GM21423 (cell line): ENCODE data around the gene CLEC11A.

Experiments used
- ATAC-seq: cut with Tn5 transposase; IDR thresholded peaks from one replicate; pipeline ENCODE4 v1.9.1; 2021; ENCODE audit warnings: mild to moderate bottlenecking, moderate library complexity; ENCODE audit not compliant: unreplicated experiment

CLEC11A gene, protein sequence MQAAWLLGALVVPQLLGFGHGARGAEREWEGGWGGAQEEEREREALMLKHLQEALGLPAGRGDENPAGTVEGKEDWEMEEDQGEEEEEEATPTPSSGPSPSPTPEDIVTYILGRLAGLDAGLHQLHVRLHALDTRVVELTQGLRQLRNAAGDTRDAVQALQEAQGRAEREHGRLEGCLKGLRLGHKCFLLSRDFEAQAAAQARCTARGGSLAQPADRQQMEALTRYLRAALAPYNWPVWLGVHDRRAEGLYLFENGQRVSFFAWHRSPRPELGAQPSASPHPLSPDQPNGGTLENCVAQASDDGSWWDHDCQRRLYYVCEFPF

DNA sequence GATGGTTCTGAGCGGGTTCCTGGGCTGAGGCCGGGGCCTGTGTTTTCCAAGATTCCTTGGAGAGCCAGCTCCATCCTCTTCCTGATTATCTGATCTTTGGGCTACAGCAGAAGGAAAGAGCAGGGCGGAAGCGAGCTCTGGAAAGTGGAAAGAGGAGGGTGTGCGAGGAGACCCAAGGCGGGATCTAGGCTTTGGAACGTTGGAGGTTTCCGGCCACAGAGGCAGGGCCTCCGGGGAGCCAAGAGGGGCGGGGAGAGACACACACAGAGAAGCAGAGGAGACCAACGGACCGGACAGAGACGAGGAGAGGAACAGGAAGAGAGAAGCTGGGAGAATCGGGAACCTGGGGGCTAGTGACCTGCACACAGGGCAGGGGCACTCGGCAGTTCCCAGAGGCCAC, at the start of gene CLEC11A:
Gene CLEC11A (plus strand): TSS at position 296 of the 400 bp plus-strand sequence. CDS start 162 bp downstream, outside the sequence.
- no peak for ATAC-seq

DNA sequence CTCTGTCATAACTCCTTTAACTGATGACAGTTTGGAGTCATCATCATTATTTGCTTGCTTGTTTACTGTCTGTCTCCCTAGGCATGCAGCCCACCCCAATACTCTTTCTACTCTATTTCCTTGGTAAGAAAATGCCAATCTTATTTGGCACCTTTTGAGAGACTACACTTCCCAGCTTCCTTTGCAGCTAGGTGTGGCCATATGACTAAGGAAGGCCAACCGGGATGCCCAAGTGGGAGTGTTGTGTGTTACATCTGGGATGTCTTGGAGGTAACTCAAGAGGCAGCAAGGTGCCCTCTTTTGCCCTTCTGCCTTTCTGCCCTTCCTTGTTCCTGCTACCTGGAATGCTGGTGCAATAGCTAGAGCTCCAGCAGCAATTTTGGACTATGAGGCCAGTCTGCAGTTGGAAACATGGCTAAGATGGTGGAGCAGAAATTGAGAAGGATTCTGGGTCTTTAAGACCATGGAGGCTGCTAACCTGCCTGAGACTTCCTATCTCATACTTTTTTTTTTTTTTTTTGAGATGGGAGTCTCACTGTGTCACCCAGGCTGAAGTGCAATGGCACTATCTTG, 46.5 kb upstream of the CLEC11A start:
- ATAC-seq: no peak

DNA sequence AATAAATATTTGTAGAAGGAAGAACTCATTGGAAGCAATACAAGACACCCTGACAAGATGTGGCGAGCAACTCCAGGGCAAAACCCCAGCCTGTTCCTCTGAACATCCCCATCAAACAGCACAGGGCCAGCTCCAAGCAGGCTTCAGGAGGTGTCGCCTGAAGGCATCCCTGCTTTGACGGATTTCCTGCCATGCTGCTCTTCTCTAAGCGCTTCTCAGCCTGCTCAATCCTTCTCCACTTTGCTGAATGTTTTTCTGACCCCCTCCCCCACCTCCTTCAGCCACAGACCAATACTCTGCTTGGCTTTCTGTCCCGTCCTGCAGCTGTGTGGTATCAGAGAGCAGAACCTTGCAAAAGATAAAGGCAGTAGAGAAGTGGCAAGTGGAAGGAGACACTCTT, 45.5 kb upstream of the CLEC11A start:
- no peak for ATAC-seq

DNA sequence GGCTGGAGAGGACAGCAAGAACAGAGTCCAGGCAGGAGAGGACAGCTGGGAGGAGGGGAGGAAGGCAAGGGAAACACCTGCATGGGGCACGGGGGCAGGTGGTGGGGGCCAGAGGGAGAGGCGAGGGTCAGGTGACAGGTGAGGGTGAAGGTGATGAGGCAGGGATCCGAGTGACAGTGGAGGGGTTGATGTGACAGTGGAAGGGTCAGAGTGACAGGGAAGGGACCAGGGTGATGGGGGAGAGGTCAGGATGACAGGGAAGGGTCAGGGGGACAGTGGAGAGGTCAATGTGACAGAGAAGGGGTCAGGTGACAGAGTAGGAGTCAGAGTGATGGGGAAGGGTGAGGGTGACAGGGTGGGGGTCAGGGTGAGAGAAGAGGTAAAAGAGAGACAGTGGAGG, 44.8 kb upstream of the CLEC11A start:
- ATAC-seq: no peak

DNA sequence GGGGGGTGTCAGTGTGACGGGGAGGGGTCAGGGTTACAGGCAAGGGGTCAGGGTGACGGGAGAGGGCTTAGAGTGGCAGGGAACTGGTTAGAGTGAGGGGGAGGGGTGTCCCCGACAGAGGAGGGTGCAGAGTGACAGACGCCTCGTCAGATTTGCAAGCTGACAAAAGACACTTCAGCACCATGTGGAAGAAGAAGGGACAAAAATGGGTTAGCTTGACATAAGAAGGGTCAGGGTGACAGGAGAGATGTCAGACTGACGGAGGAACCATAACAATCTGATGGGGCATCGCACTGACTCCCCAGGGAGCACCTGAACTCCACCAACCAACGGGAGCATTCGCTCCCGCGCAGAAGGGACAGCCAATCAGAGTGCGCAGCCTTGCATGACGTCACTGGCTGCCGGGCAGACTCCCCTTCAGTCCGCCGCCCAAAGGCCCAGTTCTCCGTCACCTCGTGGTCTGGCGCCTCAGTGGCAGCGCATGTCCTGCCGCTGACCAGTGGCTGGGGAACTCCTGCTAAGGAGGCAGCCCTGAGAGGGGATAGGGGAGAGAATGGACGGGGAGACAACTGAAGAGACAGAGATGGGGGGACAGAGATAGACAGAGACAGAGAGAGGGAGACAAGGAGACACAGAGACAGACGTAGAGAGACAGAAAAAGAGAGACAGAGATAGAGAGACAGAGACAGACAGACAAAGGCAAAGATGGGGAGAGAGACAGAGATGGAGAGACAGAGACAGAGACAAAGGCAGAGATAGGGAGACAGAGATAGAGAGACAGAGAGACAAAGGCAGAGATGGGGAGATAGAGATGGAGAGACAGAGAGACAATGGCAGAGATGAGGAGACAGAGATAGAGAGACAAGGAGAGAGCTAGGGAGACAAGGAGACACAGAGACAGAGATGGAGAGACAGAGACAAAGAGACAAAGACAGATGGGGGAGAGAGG, 43.7 kb upstream of the CLEC11A start:
- ATAC-seq: peak; percentile 68

DNA sequence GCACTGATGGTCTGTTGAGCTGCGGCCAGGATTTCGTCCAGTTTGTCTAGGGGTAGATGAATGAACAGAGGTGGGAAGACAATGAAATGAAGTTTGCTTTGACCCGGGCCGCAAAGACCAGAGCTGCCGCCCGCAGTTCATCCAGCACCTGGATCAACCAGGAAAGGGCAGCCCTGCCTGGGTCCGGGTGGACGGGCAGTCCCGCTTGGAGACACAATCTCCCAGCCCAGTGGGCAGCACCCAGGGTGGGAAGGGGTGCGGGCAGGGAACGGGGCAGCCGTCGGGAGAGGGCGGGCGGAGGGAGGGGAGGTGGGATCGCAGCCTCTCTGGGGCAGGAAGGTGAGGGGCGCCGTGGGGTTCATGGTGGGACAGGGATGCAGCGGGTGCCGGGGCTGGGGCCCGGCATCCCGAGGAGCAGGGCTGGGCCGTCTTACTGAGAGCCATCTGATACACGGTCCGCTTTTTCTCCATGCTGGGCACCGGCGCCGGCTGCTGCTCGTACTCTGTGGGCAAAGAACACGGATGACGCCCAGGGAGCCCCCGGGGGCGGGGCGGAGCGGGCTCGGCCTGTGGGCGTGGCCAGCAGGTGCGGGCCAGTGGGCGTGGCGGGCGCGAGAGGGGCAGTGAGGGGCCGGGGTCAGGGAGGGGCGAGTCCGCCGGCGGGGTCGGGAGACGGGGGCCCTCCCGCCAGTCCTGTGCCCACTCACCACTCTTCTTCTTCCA, 36.7 kb upstream of the CLEC11A start:
- ATAC-seq: no peak

DNA sequence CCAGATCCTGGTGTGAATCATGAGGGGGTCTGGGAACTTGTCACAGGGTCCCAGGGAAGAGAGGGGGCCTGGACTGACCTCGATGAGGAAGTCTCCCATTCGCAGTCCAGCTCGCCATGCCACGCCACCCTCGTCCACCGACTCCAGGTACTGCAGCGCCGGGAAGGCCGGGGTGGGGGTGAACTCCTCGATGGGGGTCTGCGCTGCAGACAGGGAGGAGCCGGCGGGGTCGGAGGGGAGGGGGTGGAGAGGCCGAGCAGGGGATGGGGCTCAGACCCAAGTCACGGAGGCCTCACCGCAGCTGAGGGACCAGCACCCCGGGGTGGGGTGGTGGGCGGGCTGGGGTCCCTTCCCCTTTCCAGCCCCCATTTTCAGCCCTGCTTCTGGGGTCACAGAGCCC, 34.4 kb upstream of the CLEC11A start:
- no peak for ATAC-seq

DNA sequence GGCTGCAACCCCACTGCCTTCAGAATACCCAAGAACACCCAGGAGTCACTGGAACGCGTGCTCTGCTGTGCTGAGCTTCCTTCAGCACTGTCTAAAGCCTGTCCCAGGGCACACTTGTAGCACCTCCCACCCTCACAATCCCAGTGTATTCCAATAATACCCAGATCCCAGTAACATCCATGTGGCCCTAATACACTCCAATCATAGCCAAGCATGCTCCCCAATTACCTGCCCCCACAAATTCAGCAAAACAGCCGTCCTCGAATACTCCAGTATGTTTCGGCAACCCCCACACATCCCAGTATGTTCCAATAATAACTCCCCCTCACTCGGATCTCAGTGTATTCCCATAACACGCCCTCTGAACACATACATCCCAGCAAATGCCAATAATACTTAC, 32.7 kb upstream of the CLEC11A start:
- ATAC-seq: no peak

DNA sequence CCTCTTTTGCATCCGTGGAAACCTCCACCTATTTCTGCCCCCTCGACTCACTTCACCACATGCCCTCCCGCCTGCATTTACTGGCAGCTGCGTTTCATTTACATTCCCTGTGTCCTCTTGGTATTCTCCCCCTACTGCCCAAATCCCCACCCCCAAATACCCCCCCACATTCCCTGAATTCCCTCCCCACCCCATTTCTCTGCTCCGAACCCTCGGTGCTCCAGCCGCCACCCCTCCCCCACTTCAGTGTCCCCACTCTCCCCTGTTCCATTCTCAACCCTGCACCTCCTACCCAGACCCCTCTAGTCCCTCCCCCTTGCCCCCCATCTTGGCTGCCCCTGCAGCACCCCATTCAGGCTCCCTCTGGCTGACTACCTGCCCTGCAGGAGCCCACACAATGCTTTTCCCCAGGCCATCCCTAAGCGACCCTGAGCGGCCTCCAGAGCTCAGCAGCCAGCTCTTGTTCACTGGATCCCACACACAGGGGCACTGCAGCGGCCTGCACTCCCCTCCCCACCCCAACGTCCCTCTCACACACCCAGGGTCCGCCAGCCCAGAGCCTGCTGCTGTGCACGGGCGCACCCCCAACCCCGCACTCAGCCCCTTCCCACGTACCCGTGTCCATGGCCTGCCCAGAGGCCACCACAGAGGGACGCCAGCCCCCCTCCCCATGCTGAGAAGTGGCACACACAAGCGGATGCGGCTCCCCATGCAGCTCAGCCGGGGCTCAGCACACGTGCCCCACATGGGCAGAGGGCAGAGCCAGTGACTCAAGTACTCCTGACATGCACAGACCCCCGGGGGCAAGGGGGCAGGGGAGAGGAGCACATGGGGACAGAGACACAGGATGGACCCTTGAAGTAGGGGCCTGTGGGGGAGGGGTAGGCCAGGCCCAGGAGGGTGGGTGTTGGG, 29.8 kb upstream of the CLEC11A start:
- ATAC-seq: no peak

DNA sequence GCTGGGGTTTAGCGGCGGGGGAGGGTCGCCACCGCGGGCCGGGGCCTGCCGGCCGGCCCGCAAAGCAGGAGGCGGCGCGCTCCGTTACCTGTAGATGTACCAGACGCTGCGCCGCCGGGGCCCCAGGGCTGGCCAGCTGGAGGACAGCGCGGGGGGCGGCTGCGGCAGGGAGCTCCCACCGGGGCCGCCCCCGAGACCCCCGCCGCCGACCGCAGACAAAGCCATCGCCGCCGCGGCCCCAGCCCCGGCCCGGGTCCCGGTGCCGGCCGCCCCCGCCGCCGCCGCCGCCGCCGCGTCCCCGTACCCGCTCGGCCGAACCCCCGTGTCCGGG, 28.4 kb upstream of the CLEC11A start:
- ATAC-seq: no peak

DNA sequence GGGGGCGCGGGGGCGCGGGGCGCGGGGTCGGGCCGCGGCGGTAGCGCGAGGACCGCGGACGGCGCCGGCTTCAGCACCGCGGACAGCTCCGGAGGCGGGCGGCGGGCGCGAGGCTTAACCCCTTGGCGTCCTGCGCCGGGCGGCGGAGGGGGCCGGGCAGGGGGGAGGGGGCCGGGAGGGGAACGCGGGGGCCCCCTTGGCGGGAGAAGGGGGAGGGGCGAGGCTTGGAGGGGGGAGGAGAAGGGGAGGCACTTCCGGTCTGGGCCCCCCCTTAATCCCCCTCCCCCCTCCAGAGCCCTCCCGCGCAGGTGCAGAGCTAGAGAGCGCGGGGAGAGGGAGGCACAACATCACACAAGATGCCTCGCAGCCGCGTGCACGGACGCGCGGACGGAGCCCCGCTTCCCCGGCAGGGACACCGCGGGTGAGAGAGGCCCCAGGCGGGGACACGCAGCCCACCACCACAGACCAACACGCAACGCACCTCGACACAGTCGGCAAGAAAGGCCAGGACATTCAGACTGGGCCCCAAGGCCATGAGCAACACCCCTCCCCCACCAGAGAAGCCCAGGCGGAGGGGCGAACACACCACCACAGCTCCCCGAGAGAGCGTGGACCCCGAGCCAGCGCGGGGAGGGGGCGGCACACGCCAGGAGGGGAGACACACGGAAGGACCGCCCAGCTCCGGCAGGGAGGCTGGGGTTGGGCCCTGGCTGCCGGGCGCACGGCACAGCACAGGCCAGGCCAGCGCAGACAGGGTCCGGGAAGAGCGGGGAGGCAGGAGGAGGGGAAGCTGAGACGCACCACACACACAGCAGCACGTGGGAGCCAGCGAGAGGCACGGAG, 27.7 kb upstream of the CLEC11A start:
- no peak for ATAC-seq

DNA sequence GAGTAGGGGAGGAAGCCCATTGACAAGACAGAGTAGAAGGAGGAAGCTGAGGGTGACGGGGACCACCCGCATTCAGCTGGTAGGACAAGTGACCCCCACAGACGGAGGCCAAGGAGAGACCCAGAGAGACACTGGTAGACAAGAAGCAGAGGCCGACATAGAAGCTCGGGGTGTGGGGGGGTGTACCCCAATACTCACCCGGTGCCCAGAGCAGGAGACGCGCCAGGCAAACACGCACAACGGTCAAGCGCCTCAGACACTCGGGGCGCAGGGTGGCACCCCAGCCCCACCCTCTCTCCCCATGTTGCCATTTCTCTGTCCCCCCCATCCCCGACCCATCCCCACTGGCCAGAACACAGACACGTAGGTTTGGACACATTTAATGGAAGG, 27.1 kb upstream of the CLEC11A start:
- no peak for ATAC-seq

DNA sequence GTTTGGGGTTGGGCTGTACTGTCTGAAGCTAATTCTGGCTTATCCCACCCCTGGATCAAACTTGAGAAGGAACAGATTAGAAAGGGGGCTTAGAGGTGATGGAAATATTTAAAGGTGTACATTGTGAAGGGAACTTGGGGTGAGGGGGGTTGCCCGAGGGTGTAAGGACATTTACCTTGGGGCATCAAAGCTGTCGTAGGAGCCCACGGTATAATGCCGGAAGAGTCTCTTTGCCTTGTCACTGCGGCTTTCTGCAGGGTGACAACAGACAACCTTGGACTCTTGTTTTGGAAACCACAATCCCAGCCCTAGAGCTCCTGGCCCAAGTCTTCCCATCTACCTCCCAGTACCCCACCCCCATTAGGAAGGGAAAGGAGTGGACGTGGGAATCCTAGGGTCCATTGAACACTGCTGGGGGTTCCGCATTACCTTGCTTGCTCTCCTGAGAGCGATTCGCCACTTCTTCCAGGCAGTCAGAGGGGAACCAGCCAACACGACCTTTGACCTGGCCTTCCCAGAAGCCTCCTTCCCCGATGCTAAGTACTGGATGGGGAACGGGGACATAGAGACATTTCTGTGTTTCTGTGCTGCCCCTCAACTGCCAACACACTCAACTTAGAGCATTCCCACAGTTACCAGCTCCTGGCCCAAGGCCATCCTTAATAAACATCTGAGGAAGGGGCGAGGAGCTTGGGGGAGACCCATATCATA, 25.6 kb upstream of the CLEC11A start:
- ATAC-seq: no peak

DNA sequence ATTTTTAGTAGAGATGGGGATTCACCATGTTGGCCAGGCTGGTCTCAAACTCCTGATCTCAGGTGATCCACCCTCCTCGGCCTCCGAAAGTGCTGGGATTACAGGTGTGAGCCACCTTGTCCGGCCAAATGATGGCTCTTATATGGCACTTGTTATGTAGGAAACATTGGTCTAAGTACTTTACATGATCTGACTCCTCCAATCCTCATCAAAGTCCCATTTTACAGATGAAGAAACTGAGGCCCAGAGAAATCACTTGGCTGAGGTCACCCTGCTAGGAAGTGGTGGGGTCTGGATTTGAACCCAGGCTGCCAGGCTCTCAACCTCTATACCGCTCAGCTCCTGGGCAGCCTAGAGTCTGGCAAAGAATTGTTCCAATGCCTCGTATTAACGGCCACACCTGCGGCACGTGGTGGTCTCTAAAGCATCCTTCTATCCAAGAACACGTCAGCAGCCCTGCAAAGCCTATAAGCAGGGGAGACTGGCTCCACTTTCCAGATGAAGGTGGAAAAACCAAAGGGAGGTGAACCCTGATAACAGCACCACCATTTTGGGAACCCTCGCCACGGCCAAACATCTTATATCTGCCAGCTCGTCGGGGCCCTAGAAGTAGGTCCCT, 21.7 kb upstream of the CLEC11A start:
- no peak for ATAC-seq

DNA sequence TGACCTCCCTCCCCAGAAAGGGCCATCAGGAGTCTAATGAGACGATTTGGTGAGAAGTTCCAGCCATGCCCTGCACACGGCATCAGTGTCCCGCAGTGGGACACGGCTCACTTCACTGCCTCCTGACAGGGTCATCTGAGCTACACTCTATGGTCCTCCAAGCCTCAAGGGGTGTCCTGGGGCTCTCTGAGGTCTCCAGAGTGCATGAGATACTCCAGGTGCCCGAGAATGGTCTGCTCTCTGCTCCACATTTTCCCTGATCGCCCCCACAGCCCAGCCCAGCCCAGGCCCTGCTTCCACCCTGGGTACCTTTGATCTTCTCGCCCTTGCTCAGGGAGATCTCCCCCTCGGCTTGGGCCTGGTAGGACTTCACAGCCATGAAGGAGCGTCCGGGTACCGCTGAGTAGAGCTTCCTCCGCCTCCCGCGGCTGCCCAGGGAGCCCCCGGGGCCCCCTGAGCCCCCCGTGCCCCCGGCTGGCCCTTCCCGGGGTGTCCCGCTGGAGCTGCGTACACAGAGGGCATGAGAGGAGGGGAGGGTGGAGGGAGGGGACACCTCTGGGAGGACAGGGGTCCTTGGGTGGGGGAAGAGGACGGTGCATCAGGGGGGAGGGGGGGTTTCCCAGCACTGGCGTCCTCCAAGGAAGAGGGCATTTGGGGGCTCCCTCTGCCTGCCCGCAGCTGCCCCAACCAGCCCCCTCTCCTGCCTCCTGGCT, 20.9 kb upstream of the CLEC11A start:
- ATAC-seq: no peak

DNA sequence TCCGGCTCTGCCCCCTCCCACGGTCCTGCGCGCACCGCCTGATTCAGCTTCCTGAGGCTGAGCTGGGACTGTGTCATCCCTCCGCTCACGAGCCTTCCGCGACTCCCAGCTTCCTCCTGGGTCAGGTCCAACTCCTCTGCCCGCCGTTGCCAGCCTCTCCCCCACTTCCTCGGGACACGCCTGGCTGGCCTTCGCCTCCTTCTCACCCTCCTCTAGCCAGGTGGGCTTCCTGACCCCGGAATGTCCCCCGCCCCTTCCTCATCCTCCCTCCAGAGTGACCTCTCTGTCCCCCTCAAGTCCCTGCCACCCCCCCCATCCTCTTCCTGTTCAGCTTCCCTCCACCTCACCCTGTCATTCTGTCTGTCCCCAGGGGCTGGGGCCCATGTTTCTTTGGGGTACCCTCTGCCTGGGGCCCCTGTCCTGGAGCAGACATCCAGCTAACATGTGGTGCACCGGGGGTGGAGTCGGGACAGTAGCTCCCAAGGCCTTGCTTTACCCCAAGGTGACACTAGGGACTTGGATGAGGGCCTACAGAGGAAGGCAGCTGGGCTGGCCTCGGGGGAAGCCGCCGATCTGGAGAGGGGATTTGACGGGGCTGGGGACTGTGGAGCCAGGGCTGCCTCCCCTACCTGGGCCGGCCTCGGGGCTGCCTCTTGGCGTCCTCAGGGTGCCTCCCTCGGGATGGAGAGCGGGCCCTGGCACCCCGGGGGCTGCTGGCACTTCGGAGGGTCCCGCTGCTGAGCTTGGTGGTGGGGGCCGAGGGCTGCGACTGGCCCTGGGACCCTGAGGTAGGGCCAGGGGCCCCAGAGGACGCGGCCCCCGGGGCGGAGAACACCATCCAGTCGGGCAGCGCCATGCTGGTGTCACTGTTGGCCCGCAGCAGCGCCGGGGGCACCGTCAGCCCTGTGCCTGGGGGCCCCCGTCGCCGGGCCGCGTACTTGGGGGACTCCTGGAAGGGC, 20.0 kb upstream of the CLEC11A start:
- no peak for ATAC-seq
